Mesenchymal stem cell (in vitro differentiated cells and primary cell): ENCODE results near the gene TBC1D30.

Experiments used
- DNase-seq: peaks from one replicate; pipeline ENCODE4 v3.0.0-alpha.2; 2013
- H2AFZ ChIP-seq: one replicate; pipeline ENCODE4 v1.6.1; 2013; ENCODE audit warnings: low read depth, mild to moderate bottlenecking, control low read depth, inconsistent platforms, low read length, moderate library complexity
- H2AK5ac ChIP-seq: 2 replicates; pipeline ENCODE4 v1.6.1; 2013; ENCODE audit warnings: low read length, moderate library complexity, mild to moderate bottlenecking, inconsistent platforms; ENCODE audit not compliant: severe bottlenecking
- H2BK120ac ChIP-seq: one replicate; pipeline ENCODE4 v1.6.1; 2013; ENCODE audit warnings: low read depth, mild to moderate bottlenecking, inconsistent platforms, low read length, moderate library complexity
- H2BK12ac ChIP-seq, 2 experiments: one replicate each; pipeline ENCODE4 v1.6.1; 2013; ENCODE audit warnings: inconsistent platforms in 2 of 2, low read length in 2 of 2, mild to moderate bottlenecking in 2 of 2, moderate library complexity in 2 of 2, control low read depth in 1 of 2
- H2BK15ac ChIP-seq: one replicate; pipeline ENCODE4 v1.6.1; 2013; ENCODE audit warnings: mild to moderate bottlenecking, low read depth, inconsistent platforms; ENCODE audit not compliant: poor library complexity, severe bottlenecking
- H2BK5ac ChIP-seq: 2 replicates; pipeline ENCODE4 v1.6.1; 2013; ENCODE audit warnings: low read depth, mild to moderate bottlenecking, low read length, control low read depth, inconsistent platforms; ENCODE audit not compliant: poor library complexity, severe bottlenecking
- H3K14ac ChIP-seq, 2 experiments: one replicate each; pipeline ENCODE4 v1.6.1; 2013; ENCODE audit warnings: inconsistent platforms in 2 of 2, low read length in 2 of 2, control low read depth in 1 of 2, mild to moderate bottlenecking in 1 of 2, moderate library complexity in 1 of 2
- H3K18ac ChIP-seq, 2 experiments: one replicate each; pipeline ENCODE4 v1.6.1; 2013; ENCODE audit warnings: inconsistent platforms in 2 of 2, low read length in 2 of 2, control low read depth in 1 of 2, low read depth in 1 of 2, mild to moderate bottlenecking in 1 of 2
- H3K23ac ChIP-seq, 2 experiments: one replicate each; pipeline ENCODE4 v1.6.1; 2013; ENCODE audit warnings: inconsistent platforms in 2 of 2, low read length in 2 of 2, mild to moderate bottlenecking in 2 of 2, moderate library complexity in 2 of 2, control low read depth in 1 of 2
- H3K27ac ChIP-seq: 2 replicates; pipeline ENCODE4 v1.5.1; 2013; ENCODE audit warnings: mild to moderate bottlenecking, moderate library complexity, low read length, control low read depth, inconsistent platforms; ENCODE audit not compliant: poor library complexity, severe bottlenecking
- H3K27me3 ChIP-seq, 2 experiments: 2 replicates each; pipeline versions ENCODE4 v1.6.1 to v1.7.0; 2013; ENCODE audit warnings: low read length in 2 of 2, mild to moderate bottlenecking in 2 of 2, moderate library complexity in 2 of 2, control low read depth in 1 of 2, inconsistent platforms in 1 of 2; ENCODE audit not compliant: control insufficient read depth in 1 of 2, insufficient read depth in 1 of 2
- H3K36me3 ChIP-seq, 2 experiments: 2 replicates each; pipeline versions ENCODE4 v1.6.1 to v1.7.0; 2013; ENCODE audit warnings: low read length in 2 of 2, control low read depth in 1 of 2, inconsistent platforms in 1 of 2, low read depth in 1 of 2, mild to moderate bottlenecking in 1 of 2; ENCODE audit not compliant: insufficient read depth in 2 of 2, control insufficient read depth in 1 of 2
- H3K4ac ChIP-seq, 2 experiments: one replicate each; pipeline ENCODE4 v1.6.1; 2013; ENCODE audit warnings: inconsistent platforms in 2 of 2, low read length in 2 of 2, mild to moderate bottlenecking in 2 of 2, moderate library complexity in 2 of 2, control low read depth in 1 of 2, low read depth in 1 of 2
- H3K4me1 ChIP-seq: 2 replicates; pipeline ENCODE4 v1.6.1; 2013; ENCODE audit warnings: low read depth, low read length, control low read depth; ENCODE audit not compliant: control insufficient read depth, insufficient read depth
- H3K4me2 ChIP-seq: 2 replicates; pipeline ENCODE4 v1.6.1; 2013; ENCODE audit warnings: low read length, mild to moderate bottlenecking, inconsistent platforms; ENCODE audit not compliant: poor library complexity, severe bottlenecking
- H3K4me3 ChIP-seq, 2 experiments: 2 replicates each; pipeline versions ENCODE4 v1.5.1 to v1.7.0; 2013; ENCODE audit warnings: low read length in 2 of 2, mild to moderate bottlenecking in 2 of 2, control low read depth in 1 of 2, low read depth in 1 of 2; ENCODE audit not compliant: insufficient read depth in 1 of 2
- H3K79me1 ChIP-seq: replicated peaks from 2 replicates; pipeline ENCODE4 v1.6.1; 2013; ENCODE audit warnings: mild to moderate bottlenecking, control low read depth, low read length, inconsistent platforms; ENCODE audit not compliant: poor library complexity, severe bottlenecking
- H3K9ac ChIP-seq: 2 replicates; pipeline ENCODE4 v1.7.0; 2013; ENCODE audit warnings: mild to moderate bottlenecking, low read length, moderate library complexity
- H3K9me3 ChIP-seq: 2 replicates; pipeline ENCODE4 v1.7.0; 2013; ENCODE audit warnings: mild to moderate bottlenecking, low read length; ENCODE audit not compliant: control insufficient read depth
- H4K8ac ChIP-seq: one replicate; pipeline ENCODE4 v1.6.1; 2013; ENCODE audit warnings: inconsistent platforms, mild to moderate bottlenecking, low read length, moderate library complexity
- H4K91ac ChIP-seq: one replicate; pipeline ENCODE4 v1.6.1; 2013; ENCODE audit warnings: mild to moderate bottlenecking, low read length, inconsistent platforms
- WGBS: methylation state at CpG from one replicate; pipeline ENCODE4 v1.1.7; 2013; ENCODE audit warnings: mixed read lengths; 5-methylcytosine and 5-hydroxymethylcytosine counted together

The TBC1D30 gene

DNA sequence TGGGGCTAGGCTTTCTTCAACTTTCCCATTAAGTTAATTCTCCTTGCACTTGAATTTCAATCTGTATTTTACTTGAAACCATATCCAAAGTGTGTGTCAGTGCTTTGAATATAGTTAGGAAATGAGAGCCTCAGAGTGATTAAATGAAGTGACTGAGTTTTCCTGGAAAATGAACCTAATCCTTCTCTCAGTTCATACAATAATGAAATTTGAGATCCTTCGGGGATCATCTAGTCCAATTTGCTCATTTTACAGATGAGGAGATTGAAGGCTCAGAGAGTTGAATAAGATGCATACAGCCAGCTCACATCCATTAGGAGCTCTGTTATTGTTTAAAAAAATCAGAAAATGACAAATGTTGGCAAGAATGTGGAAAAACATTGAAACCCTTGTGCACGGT, 18.3 kb upstream of the TBC1D30 start:
- Histone ChIP-seq H3K4me1 (no peaks in the 10 kb centered on the region), H4K8ac (no peak overlapping the region), H2BK12ac (no peak overlapping the region), H3K9me3 (no peaks in the 10 kb centered on the region), H4K91ac (no peak overlapping the region), H3K27me3 (peaks cover 2 to 21% of the 10 kb centered on the region in 2 experiments), H3K23ac (no peak overlapping the region), H2BK120ac (no peak overlapping the region), H3K18ac (no peak overlapping the region), H2AK5ac (no peak overlapping the region), H3K36me3 (no peaks in the 10 kb centered on the region), H3K4ac (no peak overlapping the region), H3K27ac (no peak overlapping the region), H2AFZ (no peak overlapping the region), H2BK5ac (no peak overlapping the region), H3K14ac (no peak overlapping the region), H2BK15ac (no peak overlapping the region), H3K4me3 (no peak overlapping the region), H3K4me2 (no peak overlapping the region), H3K9ac (no peak overlapping the region), H3K79me1 (no peaks in the 10 kb centered on the region)
- DNase-seq = no peak
- 89% methylated on average over 1 of the region's 2 CpGs for WGBS

DNA sequence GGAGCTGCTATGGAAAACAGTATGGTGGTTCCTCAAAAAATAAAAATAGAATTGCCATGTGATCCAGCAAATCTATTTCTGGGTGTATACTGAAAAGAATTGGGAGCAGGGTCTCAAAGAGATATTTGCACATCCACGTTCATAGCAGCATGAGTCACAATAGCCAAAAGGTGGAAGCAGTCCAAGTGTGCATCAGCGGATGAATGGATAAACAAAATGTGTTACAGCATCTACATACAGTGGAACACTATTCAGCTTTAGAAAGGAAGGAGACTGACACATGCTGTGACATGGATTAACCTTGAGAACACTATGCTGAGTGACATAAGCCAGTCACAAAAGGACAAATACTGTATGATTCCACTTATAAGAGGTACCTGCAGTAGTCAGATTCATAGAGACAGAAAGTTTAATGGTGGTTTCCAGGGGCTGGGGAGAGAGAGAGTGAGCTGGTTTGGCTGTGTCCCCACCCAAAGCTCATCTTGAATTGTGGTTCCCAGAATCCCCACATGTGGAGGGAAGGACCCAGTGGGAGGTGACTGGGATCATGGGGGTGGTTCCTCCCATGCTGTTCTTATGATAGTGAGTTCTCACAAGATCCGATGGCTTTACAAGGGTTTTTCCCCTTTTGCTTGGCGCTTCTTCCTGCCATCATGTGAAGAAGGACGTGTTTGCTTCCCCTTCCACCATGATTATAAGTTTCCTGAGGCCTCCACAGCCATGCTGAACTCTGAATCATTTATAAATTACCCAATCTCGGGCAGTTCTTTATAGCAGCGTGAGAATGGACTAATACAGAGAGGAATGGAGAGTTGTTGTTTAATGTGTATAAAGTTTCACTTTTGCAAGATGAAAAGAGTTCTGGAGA, 17.6 kb upstream of the TBC1D30 start:
- H2AK5ac ChIP-seq = no peak overlapping the region
- H2BK5ac ChIP-seq = no peak overlapping the region
- peaks cover 0 to 20% of the 10 kb centered on the region in 2 experiments for H3K27me3 ChIP-seq
- no peak overlapping the region for H3K4me2 ChIP-seq
- no peaks in the 10 kb centered on the region for H3K36me3 ChIP-seq
- no peaks in the 10 kb centered on the region for H3K9me3 ChIP-seq
- no peaks in the 10 kb centered on the region for H3K4me1 ChIP-seq
- no peak overlapping the region for H3K4ac ChIP-seq
- H3K79me1 ChIP-seq = no peaks in the 10 kb centered on the region
- no peak overlapping the region for H3K9ac ChIP-seq
- no peak overlapping the region for H3K18ac ChIP-seq
- no peak overlapping the region for H3K14ac ChIP-seq
- peak; percentile 63 for DNase-seq
- H3K27ac ChIP-seq = no peak overlapping the region
- no peak overlapping the region for H2BK120ac ChIP-seq
- H2BK15ac ChIP-seq = no peak overlapping the region
- H4K91ac ChIP-seq = no peak overlapping the region
- H3K4me3 ChIP-seq = no peak overlapping the region
- 63% methylated on average over 7 of the region's 7 CpGs for WGBS
- H4K8ac ChIP-seq = no peak overlapping the region
- H2BK12ac ChIP-seq = no peak overlapping the region
- H2AFZ ChIP-seq = no peak overlapping the region
- no peak overlapping the region for H3K23ac ChIP-seq

DNA sequence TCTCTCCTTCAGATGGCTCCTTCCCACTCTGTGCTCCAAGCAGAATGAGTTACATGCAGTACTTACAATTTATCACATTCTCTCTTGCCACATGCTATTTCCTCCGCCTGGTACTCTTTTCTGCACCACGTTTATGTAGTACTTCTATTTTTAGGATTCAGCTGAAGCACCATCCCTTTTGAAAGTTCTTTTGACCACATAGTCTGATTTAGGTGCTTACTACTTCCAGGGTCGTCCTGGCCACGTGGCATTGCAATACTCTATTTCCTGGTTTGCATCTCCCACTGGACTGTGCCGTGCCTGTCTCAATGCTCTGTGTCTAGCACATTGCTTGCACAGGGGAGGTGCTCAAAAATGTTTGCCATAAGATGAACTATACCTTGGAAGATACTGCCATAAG, 16.3 kb upstream of the TBC1D30 start:
- no peak overlapping the region for H3K9ac ChIP-seq
- H3K9me3 ChIP-seq = no peaks in the 10 kb centered on the region
- no peak overlapping the region for H3K18ac ChIP-seq
- no peaks in the 10 kb centered on the region for H3K36me3 ChIP-seq
- H2AFZ ChIP-seq = no peak overlapping the region
- no peak overlapping the region for H4K91ac ChIP-seq
- no peaks in the 10 kb centered on the region for H3K4me1 ChIP-seq
- H3K23ac ChIP-seq = no peak overlapping the region
- H3K27me3 ChIP-seq = peaks cover 0 to 20% of the 10 kb centered on the region in 2 experiments
- no peak overlapping the region for H2BK120ac ChIP-seq
- no peak overlapping the region for H3K27ac ChIP-seq
- no peak overlapping the region for H3K14ac ChIP-seq
- H2BK12ac ChIP-seq = no peak overlapping the region
- H2BK5ac ChIP-seq = no peak overlapping the region
- H2BK15ac ChIP-seq = no peak overlapping the region
- H4K8ac ChIP-seq = no peak overlapping the region
- no peak overlapping the region for H3K4me3 ChIP-seq
- H3K4me2 ChIP-seq = no peak overlapping the region
- H3K79me1 ChIP-seq = no peaks in the 10 kb centered on the region
- 65% methylated on average over 5 of the region's 5 CpGs for WGBS
- H3K4ac ChIP-seq = no peak overlapping the region
- DNase-seq = no peak
- H2AK5ac ChIP-seq = no peak overlapping the region

DNA sequence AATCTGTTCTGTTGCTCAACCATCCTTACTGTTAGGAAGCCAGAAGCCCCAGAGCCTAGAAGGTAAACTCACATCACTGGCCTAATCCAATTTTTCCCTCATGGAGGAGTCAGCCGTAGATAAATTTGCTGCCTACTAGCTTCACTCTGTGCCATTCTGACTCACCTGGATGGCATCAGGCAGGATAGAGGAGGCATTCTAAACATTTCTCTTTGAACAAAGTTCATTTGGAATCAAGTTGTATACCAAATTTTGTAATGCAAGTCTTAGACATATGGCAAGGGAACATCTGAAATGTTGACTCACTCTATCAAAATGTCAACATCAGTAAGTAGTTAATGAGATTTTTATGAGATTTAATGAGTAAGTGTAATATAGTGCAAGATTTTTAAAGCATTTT, 13.6 kb upstream of the TBC1D30 start:
- Histone ChIP-seq H2AK5ac (no peak overlapping the region), H4K8ac (no peak overlapping the region), H2BK120ac (no peak overlapping the region), H2BK12ac (no peak overlapping the region), H3K79me1 (no peaks in the 10 kb centered on the region), H3K27ac (no peak overlapping the region), H2BK15ac (no peak overlapping the region), H3K27me3 (peaks cover 0 to 17% of the 10 kb centered on the region in 2 experiments), H2BK5ac (no peak overlapping the region), H3K4me1 (no peaks in the 10 kb centered on the region), H3K36me3 (no peaks in the 10 kb centered on the region), H3K18ac (no peak overlapping the region), H4K91ac (no peak overlapping the region), H3K14ac (no peak overlapping the region), H3K4me3 (no peak overlapping the region), H3K4me2 (no peak overlapping the region), H3K4ac (no peak overlapping the region), H3K9ac (no peak overlapping the region), H2AFZ (no peak overlapping the region), H3K9me3 (no peaks in the 10 kb centered on the region), H3K23ac (no peak overlapping the region)
- 71% methylated on average over 1 of the region's 1 CpG for WGBS
- DNase-seq = no peak
